Tibial nerve (tissue), 4 donors: ENCODE data around the gene UBL4A. TPM values are rescaled to one million over a fixed set of nuclear protein-coding genes. Genes with fewer than 3 reads are reported as not detected.
A peak's percentile ranks its signal among the peaks of the same experiment; 100 is the strongest.

Source experiments
- DNase-seq, 2 donors: peaks; one replicate each; pipeline ENCODE4 v3.0.0-alpha.2; 2019; ENCODE audit warnings: low spot score in 2 of 2
- H3K27ac ChIP-seq, 4 donors: fragments of 200-600 bp; sonication (generic) in 3 of 4; one replicate each; pipeline ENCODE4 v1.5.1; 2017 to 2019; ENCODE audit warnings: mild to moderate bottlenecking in 1 of 4
- H3K27me3 ChIP-seq, 2 donors: fragments of 200-600 bp; sonication (generic) in 1 of 2; one replicate each; pipeline versions ENCODE4 v1.5.1 to v1.6.0; 2017 to 2019
- H3K36me3 ChIP-seq, 3 donors: fragments of 200-600 bp; sonication (generic); one replicate each; pipeline ENCODE4 v1.5.1; 2018 to 2019
- H3K4me1 ChIP-seq, 4 donors: fragments of 200-600 bp; sonication (generic) in 3 of 4; one replicate each; pipeline ENCODE4 v1.5.1; 2017 to 2019
- H3K4me3 ChIP-seq, 4 donors: fragments of 200-600 bp; sonication (generic) in 3 of 4; one replicate each; pipeline ENCODE4 v1.5.1; 2017 to 2019; ENCODE audit warnings: mild to moderate bottlenecking in 1 of 4, moderate library complexity in 1 of 4
- H3K9me3 ChIP-seq, 4 donors: fragments of 200-600 bp; sonication (generic) in 3 of 4; one replicate each; pipeline ENCODE4 v1.5.1; 2017 to 2019
- EP300 ChIP-seq, 2 donors: sonication (generic); formaldehyde crosslinking; IDR thresholded peaks; one replicate each; pipeline ENCODE4 v1.6.1; 2017; ENCODE audit warnings: antibody characterized with exemption in 2 of 2, mild to moderate bottlenecking in 1 of 2
- POLR2A ChIP-seq, 2 donors: fragments of 450-650 bp; IDR thresholded peaks; one replicate each; pipeline ENCODE4 v1.6.1; 2017; ENCODE audit warnings: antibody characterized with exemption in 2 of 2, mild to moderate bottlenecking in 2 of 2, moderate library complexity in 2 of 2
- WGBS, 2 donors: methylation state at CpG; one replicate each; pipeline ENCODE4 v1.1.5; 2018; 5-methylcytosine and 5-hydroxymethylcytosine counted together
- total RNA-seq, 4 donors: library from RNA; depleted of rRNA; stranded (reverse); fragments of >200 nt; gene quantifications; one replicate each; pipeline ENCODE4 v1.1.0, GENCODE V29; 2016
- TF ChIP-seq, protein P1 (sequence below), 5 experiments: fragments of 200-600 bp in 3 of 5; fragments of 450-650 bp in 2 of 5; sonication (generic) in 3 of 5; IDR thresholded peaks; one replicate each; pipeline ENCODE4 v1.5.1; 2016 to 2019; ENCODE audit warnings: antibody characterized with exemption in 5 of 5, mild to moderate bottlenecking in 3 of 5, moderate library complexity in 2 of 5

Gene UBL4A
- total RNA-seq, 4 donors from 2014 or later = 39.0 to 58.5 (median 43.4) TPM

DNA sequence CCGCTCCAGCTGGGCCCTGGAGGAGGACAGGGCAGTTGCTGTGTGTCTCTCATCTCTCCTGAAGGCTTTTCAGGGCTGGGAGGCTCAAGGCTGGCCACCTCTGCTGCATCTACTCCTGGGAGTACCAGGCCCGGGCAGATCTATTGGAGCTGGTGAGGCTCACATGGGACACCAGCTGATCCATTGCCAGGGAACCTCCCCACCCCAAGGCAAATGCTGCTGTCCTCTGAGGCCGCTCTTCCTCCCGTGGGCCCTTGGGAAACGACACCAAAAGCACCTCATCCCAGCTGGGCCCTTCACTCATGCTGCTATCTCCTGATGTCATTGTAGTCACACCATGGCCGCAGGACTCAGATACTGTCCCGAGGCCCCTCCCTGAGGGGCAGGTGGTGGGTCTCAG, 3.6 kb downstream of the UBL4A start:
- no peak overlapping the region for H3K4me3 ChIP-seq
- WGBS, 2 donors = 60 to 82% methylated on average over 1 to 7 of the region's 7 CpGs
- no peak overlapping the region for H3K27ac ChIP-seq
- TF ChIP-seq EP300 (IDR thresholded peaks at IDR 0.05) (no peak), POLR2A (IDR thresholded peaks at IDR 0.05) (no peak)
- TF ChIP-seq, protein P1, sequence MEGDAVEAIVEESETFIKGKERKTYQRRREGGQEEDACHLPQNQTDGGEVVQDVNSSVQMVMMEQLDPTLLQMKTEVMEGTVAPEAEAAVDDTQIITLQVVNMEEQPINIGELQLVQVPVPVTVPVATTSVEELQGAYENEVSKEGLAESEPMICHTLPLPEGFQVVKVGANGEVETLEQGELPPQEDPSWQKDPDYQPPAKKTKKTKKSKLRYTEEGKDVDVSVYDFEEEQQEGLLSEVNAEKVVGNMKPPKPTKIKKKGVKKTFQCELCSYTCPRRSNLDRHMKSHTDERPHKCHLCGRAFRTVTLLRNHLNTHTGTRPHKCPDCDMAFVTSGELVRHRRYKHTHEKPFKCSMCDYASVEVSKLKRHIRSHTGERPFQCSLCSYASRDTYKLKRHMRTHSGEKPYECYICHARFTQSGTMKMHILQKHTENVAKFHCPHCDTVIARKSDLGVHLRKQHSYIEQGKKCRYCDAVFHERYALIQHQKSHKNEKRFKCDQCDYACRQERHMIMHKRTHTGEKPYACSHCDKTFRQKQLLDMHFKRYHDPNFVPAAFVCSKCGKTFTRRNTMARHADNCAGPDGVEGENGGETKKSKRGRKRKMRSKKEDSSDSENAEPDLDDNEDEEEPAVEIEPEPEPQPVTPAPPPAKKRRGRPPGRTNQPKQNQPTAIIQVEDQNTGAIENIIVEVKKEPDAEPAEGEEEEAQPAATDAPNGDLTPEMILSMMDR (IDR thresholded peaks at IDR 0.05) = no peak
- no peaks in the 10 kb centered on the region for H3K9me3 ChIP-seq
- peaks cover 0 to 34% (median 8%) of the 10 kb centered on the region in 4 donors for H3K4me1 ChIP-seq
- no peak for DNase-seq
- no peaks in the 10 kb centered on the region for H3K27me3 ChIP-seq
- peaks cover 0 to 17% (median 0%) of the 10 kb centered on the region in 3 donors for H3K36me3 ChIP-seq

DNA sequence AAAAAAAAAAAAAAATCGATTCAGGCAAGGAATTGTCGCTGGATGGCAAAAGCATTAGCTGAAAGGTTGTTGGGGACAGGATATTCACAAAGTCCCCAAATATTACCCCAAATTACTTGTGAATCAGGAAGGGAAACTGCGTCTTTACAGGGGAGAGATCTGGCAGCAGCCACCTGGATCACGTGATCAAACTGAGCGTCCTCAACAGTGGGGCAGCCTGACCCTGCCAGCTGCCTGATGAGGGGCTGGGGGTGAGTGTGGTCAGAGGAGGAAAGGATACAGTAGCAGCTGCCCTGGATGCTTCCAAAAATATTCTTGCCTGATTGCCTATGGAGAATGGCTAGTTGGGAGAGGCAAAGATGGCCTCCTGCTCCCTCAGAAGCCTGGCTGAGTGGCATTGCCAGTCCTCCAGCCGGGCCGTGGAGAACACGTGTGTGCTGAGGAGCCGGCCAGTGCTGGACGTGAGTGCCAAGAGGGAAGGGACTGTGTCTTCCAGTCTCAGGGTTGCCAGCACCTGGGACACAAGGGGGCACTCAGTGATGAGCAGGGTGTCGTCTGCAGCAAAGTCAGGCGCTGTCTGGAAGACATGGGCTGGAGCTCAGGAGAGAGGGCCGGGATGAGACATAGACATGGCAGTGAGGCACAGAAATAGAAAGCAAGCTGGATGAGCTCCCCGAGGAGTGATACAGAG, 4.4 kb downstream of the UBL4A start:
- TF ChIP-seq EP300 (IDR thresholded peaks at IDR 0.05) (no peak), POLR2A (IDR thresholded peaks at IDR 0.05) (no peak)
- TF ChIP-seq, protein P1 (IDR thresholded peaks at IDR 0.05) = no peak
- Histone ChIP-seq H3K27me3 (no peaks in the 10 kb centered on the region), H3K36me3 (peaks cover 0 to 14% (median 0%) of the 10 kb centered on the region in 3 donors), H3K9me3 (no peaks in the 10 kb centered on the region), H3K4me1 (peaks cover 0 to 32% (median 8%) of the 10 kb centered on the region in 4 donors), H3K4me3 (no peak overlapping the region), H3K27ac (no peak overlapping the region)
- no peak for DNase-seq
- WGBS, 2 donors = 77 to 88% methylated on average over 6 to 14 of the region's 14 CpGs

DNA sequence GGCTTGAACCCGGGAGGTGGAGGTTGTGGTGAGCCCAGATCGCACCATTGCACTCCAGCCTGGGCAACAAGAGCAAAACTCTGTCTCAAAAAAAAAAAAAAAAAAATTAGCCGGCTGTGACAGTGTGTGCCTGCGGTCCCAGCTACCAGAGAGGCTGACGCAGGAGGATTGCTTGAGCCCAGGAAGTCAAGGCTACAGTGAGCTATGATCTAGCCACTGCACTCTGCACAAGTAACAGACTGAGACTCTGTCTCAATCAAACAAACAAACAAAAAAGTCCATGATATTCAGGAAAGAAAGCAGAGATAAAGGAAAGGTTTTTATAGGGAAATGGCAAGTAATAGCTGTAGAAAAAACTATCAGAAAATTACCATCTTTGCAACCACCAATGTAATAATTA, 5.2 kb downstream of the UBL4A start:
- no peak for DNase-seq
- TF ChIP-seq EP300 (IDR thresholded peaks at IDR 0.05) (no peak), POLR2A (IDR thresholded peaks at IDR 0.05) (no peak)
- TF ChIP-seq, protein P1 (IDR thresholded peaks at IDR 0.05) = no peak
- H3K4me3 ChIP-seq = no peak overlapping the region
- no peaks in the 10 kb centered on the region for H3K27me3 ChIP-seq
- 85 to 93% methylated on average over 5 of the region's 5 CpGs for WGBS, 2 donors
- H3K27ac ChIP-seq = no peak overlapping the region
- peaks cover 0 to 14% (median 0%) of the 10 kb centered on the region in 3 donors for H3K36me3 ChIP-seq
- no peaks in the 10 kb centered on the region for H3K9me3 ChIP-seq
- H3K4me1 ChIP-seq = peaks cover 0 to 28% (median 8%) of the 10 kb centered on the region in 4 donors

DNA sequence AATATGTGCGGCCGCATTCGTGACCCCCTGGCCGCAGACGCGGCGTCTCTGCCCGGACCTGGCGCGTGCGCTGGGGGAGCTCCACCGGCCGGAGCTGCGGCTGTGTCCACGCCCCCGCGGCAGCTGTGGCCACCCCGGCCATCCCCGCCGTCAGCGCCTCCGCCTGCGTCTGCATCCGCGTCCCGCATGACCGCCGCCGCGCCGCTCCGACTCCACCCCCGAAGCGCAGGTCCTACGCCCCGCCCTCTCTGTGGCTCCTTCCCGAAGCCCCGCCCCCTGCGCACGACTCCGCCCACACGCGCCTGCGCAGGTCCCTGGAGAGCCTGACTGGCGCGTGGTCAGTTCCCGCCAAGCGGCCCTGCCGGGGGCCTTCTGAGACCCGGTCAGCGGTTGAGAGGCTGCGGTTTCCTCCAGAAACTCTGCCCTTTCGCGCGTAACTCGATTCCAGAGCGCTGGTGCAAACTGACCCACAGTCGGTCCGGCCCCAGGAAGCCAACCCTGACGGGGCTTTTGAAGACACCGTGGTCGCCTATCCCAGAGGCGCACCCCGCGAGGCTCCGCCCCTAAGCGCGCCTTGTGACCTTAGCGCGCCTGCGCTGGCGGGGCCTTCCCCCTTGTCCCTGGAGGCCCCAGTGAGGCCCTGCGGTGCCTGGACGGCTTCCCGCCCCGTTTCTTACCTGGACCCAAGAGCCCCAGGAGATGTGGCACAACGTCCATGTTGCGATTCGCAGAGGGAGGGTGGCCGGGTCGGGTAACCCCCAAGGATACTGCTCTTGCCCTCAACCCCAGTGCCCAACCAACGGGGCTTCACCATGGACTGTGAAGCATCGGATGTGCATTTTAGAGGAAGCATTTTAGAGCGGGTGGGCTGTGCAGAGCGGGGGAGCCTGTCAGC, 7.4 kb downstream of the UBL4A start, which contains the start of gene LAGE3:
Gene LAGE3 (minus strand): TSS at position 554 of the 895 bp plus-strand sequence. CDS start 366 bp downstream, at position 188.
- Histone ChIP-seq H3K9me3 (no peaks in the 10 kb centered on the region), H3K4me1 (peaks cover 0 to 12% (median 0%) of the 10 kb centered on the region in 4 donors), H3K27me3 (no peaks in the 10 kb centered on the region), H3K36me3 (peaks cover 0 to under 1% (median 0%) of the 10 kb centered on the region in 3 donors), H3K4me3 (peak within 1 kb of the TSS; percentile 31 to 63 (median 46)), H3K27ac (peak within 1 kb of the TSS; percentile 74 to 90 (median 82))
- 9 to 49% methylated on average over 7 to 65 of the region's 85 CpGs for WGBS, 2 donors
- TF ChIP-seq, protein P1 (IDR thresholded peaks at IDR 0.05) = no peak
- TF ChIP-seq POLR2A (IDR thresholded peaks at IDR 0.05) (peak; percentile 24 to 57), EP300 (IDR thresholded peaks at IDR 0.05) (peak; percentile 77 to 82)
- DNase-seq = peak; percentile 86 to 90
